HG02678 (cell line): Measurements from ENCODE around the gene ERAS.
"Not testable (repeated sequence)": the region's sequence is repeated elsewhere in the genome, so short reads cannot be mapped to it uniquely, and the experiment has no call there.

ENCODE experiments used
- ATAC-seq: cut with Tn5 transposase; IDR thresholded peaks from one replicate; pipeline ENCODE4 v1.9.1; 2021; ENCODE audit warnings: mild to moderate bottlenecking, moderate library complexity; ENCODE audit not compliant: unreplicated experiment

Gene ERAS

GRCh38 chrX:48831136-48831908 is 5.0 kb downstream of the ERAS start:
- no peak for ATAC-seq

GRCh38 chrX:48831909-48832291 is 5.6 kb downstream of the ERAS start:
- no peak for ATAC-seq

GRCh38 chrX:48833542-48834138 is 7.3 kb downstream of the ERAS start:
- no peak for ATAC-seq

GRCh38 chrX:48834383-48834709 is 8.0 kb downstream of the ERAS start:
- no peak for ATAC-seq

- ATAC-seq: no peak
These were observed 9.4 kb downstream of the ERAS start, which contains the start of gene PCSK1N for GRCh38 chrX:48835524-48836329. PCSK1N (minus strand) TSS chrX:48835610; CDS start chrX:48835532, 78 bp downstream.

- ATAC-seq: no peak
These were observed 13.4 kb downstream of the ERAS start for GRCh38 chrX:48839686-48840085.

GRCh38 chrX:48848847-48849246 is 22.5 kb downstream of the ERAS start:
- no peak for ATAC-seq

- no peak for ATAC-seq
These were observed 26.5 kb downstream of the ERAS start for GRCh38 chrX:48852857-48853256.

GRCh38 chrX:48853494-48853893 is 27.2 kb downstream of the ERAS start:
- not testable (repeated sequence) for ATAC-seq

GRCh38 chrX:48854121-48854804 is 27.9 kb downstream of the ERAS start:
- ATAC-seq: not testable (repeated sequence)

- ATAC-seq: no peak
These were observed 28.6 kb downstream of the ERAS start for GRCh38 chrX:48854898-48855297.

GRCh38 chrX:48864210-48864609 is 37.9 kb downstream of the ERAS start:
- ATAC-seq: no peak

- not testable (repeated sequence) for ATAC-seq
These were observed 45.7 kb downstream of the ERAS start for GRCh38 chrX:48872017-48872416.

- ATAC-seq: not testable (repeated sequence)
These were observed 50.6 kb downstream of the ERAS start for GRCh38 chrX:48876944-48877343.
